ENCODE data around the gene TNFRSF14. TPM values are rescaled to one million over a fixed set of nuclear protein-coding genes. Genes with fewer than 3 reads are reported as not detected.

Gene TNFRSF14
- total and polyA plus RNA-seq, 2 of the 13 experiments (the other 11 are each of a cell fraction or from before 2014, with no cell fraction given): 11.9 to 49.9 TPM

GRCh38 chr1:2586154-2587070 is 30.2 kb downstream of the TNFRSF14 start, which contains the start of gene PRXL2B (continued):
- TF ChIP-seq STAT6 (CRISPR knock-in tag; IDR thresholded peaks at IDR 0.05; ENCODE audit: borderline replicate concordance) (no peak), HIVEP1 (CRISPR knock-in tag; IDR thresholded peaks at IDR 0.05) (no peak), RCOR2 (CRISPR knock-in tag; IDR thresholded peaks at IDR 0.05) (no peak), ATAD3A (CRISPR knock-in tag; IDR thresholded peaks at IDR 0.05) (no peak), ZBTB7B (CRISPR knock-in tag; IDR thresholded peaks at IDR 0.05) (0 out of 2 replicates have a peak, but pooled peaks have one; percentile 13), NFIC (IDR thresholded peaks at IDR 0.05; ENCODE audit: low read length) (no peak), ZNF350 (CRISPR knock-in tag; IDR thresholded peaks at IDR 0.05; ENCODE audit: borderline replicate concordance, low read depth) (no peak), ARNTL (CRISPR knock-in tag; IDR thresholded peaks at IDR 0.05) (0 out of 2 replicates have a peak, but pooled peaks have one; percentile 22), KDM5A (IDR thresholded peaks at IDR 0.05; ENCODE audit: borderline replicate concordance, low read length) (no peak), KDM5B (CRISPR knock-in tag; IDR thresholded peaks at IDR 0.05; ENCODE audit: borderline replicate concordance) (no peak), ZNF639 (CRISPR knock-in tag; conservative IDR thresholded peaks at IDR 0.05) (no peak; the same call in 1 of the 2 replicates), ETV6 (CRISPR knock-in tag; conservative IDR thresholded peaks at IDR 0.05) (no peak), FOXK1 (CRISPR knock-in tag; IDR thresholded peaks at IDR 0.05; ENCODE audit: borderline replicate concordance, low read depth) (no peak), RFX3 (CRISPR knock-in tag; IDR thresholded peaks at IDR 0.05) (no peak), ZNF564 (CRISPR knock-in tag; IDR thresholded peaks at IDR 0.05) (no peak), TGIF2 (CRISPR knock-in tag; IDR thresholded peaks at IDR 0.05) (no peak), ZNF879 (CRISPR knock-in tag; IDR thresholded peaks at IDR 0.05) (no peak), SALL2 (CRISPR knock-in tag; IDR thresholded peaks at IDR 0.05) (no peak), FIP1L1 (IDR thresholded peaks at IDR 0.05; ENCODE audit: borderline replicate concordance, insufficient read depth, low read depth, low read length) (no peak), ZKSCAN8 (CRISPR knock-in tag; IDR thresholded peaks at IDR 0.05; ENCODE audit: borderline replicate concordance) (no peak), ELK4 (CRISPR knock-in tag; IDR thresholded peaks at IDR 0.05; ENCODE audit: borderline replicate concordance) (no peak), PRMT3 (CRISPR knock-in tag; IDR thresholded peaks at IDR 0.05; ENCODE audit: borderline replicate concordance, low read depth) (no peak), FOXK2 (IDR thresholded peaks at IDR 0.05) (peak; percentile 18; the same call in 1 of the 2 replicates), JUN (CRISPR knock-in tag; IDR thresholded peaks at IDR 0.05) (no peak), SSRP1 (CRISPR knock-in tag; IDR thresholded peaks at IDR 0.05) (no peak), SAP130 (CRISPR knock-in tag; IDR thresholded peaks at IDR 0.05; ENCODE audit: low read depth) (peak; percentile 47), ZNF598 (CRISPR knock-in tag; IDR thresholded peaks at IDR 0.05; ENCODE audit: borderline replicate concordance) (no peak)

All from HepG2 (cell line).